Right renal pelvis (tissue), 4 donors: ENCODE data around the gene LAMP2. TPM values are rescaled to one million over a fixed set of nuclear protein-coding genes. Genes with fewer than 3 reads are reported as not detected.

Experiments used
- polyA plus RNA-seq, 4 donors: library from polyadenylated mRNA; unstranded; fragments of 120-200 nt; gene quantifications; one replicate each; pipeline ENCODE4 v1.2.1, GENCODE V29; 2013; ENCODE audit not compliant: insufficient read length in 4 of 4

The LAMP2 gene
- polyA plus RNA-seq, 4 donors, result 151 to 189 (median 167) TPM

Other genes with a start within 250 kb of the LAMP2 start
- 10 to 100 TPM; 21.9 to 31.3 (median 30.9) TPM for gene ZBTB33, start 218.5 kb downstream of the LAMP2 start, polyA plus RNA-seq
- under 1 TPM; 0.39 to 0.96 (median 0.59) TPM for gene TMEM255A, start 157.8 kb downstream of the LAMP2 start, polyA plus RNA-seq
- under 1 TPM in 3 of 4 donors, not detected in 1; 0.01 to 0.07 (median 0.07) TPM for gene ATP1B4, start 107.2 kb downstream of the LAMP2 start, polyA plus RNA-seq
- gene CUL4B, start 91.7 kb upstream of the LAMP2 start, polyA plus RNA-seq, result 10 to 100 TPM; 63.4 to 80.7 (median 77.6) TPM
- 10 to 100 TPM; 48.3 to 60.9 (median 55.8) TPM for gene MCTS1, start 134.8 kb upstream of the LAMP2 start, polyA plus RNA-seq
- 10 to 100 TPM; 32.3 to 39.4 (median 34.6) TPM for gene C1GALT1C1, start 160.8 kb upstream of the LAMP2 start, polyA plus RNA-seq